CD14-positive monocyte (primary cell): ENCODE measurements around the gene MRPS2. TPM values are rescaled to one million over a fixed set of nuclear protein-coding genes. Genes with fewer than 3 reads are reported as not detected.

Experiments
- DNase-seq, 3 donors: peaks; one replicate each; pipeline ENCODE4 v3.0.0-alpha.2; 2011 to 2022
- H2AFZ ChIP-seq: 2 replicates; pipeline ENCODE4 v1.6.0; 2012; ENCODE audit warnings: mild to moderate bottlenecking, low read depth, low read length, inconsistent platforms; ENCODE audit not compliant: insufficient read depth, poor library complexity, severe bottlenecking
- H3K27ac ChIP-seq, 2 donors: 1 replicate in 1 of 2; 2 replicates in 1 of 2; pipeline ENCODE4 v1.5.1; 2012 to 2013; ENCODE audit warnings: low read length in 2 of 2, control low read depth in 1 of 2, inconsistent platforms in 1 of 2, low read depth in 1 of 2, mild to moderate bottlenecking in 1 of 2
- H3K27me3 ChIP-seq, 2 donors: one replicate each; pipeline versions ENCODE4 v1.6.0 to v1.6.1; 2011 to 2013; ENCODE audit warnings: low read length in 2 of 2; ENCODE audit not compliant: control insufficient read depth in 2 of 2, insufficient read depth in 2 of 2
- H3K36me3 ChIP-seq, 2 donors: replicated peaks in 1 of 2; 1 replicate in 1 of 2; 2 replicates in 1 of 2; pipeline versions ENCODE4 v1.5.1 to v1.6.1; 2012 to 2013; ENCODE audit warnings: low read length in 2 of 2, control low read depth in 1 of 2, inconsistent platforms in 1 of 2, mild to moderate bottlenecking in 1 of 2; ENCODE audit not compliant: insufficient read depth in 2 of 2, control insufficient read depth in 1 of 2
- H3K4me1 ChIP-seq, 2 donors: 1 replicate in 1 of 2; 2 replicates in 1 of 2; pipeline versions ENCODE4 v1.5.1 to v1.6.1; 2012 to 2013; ENCODE audit warnings: low read length in 2 of 2, control low read depth in 1 of 2, inconsistent platforms in 1 of 2, mild to moderate bottlenecking in 1 of 2, moderate library complexity in 1 of 2; ENCODE audit not compliant: insufficient read depth in 2 of 2, control insufficient read depth in 1 of 2
- H3K4me2 ChIP-seq: replicated peaks from 2 replicates; pipeline ENCODE3; 2012; ENCODE audit warnings: low read length, moderate library complexity, mild to moderate bottlenecking; ENCODE audit not compliant: poor library complexity, severe bottlenecking; ENCODE audit errors: extremely low read depth
- H3K4me3 ChIP-seq, 3 experiments: fragments of 200-600 bp in 1 of 3; sonication (generic) in 1 of 3; replicated peaks in 1 of 3; 1 replicate in 2 of 3; 2 replicates in 1 of 3; pipeline ENCODE4 v1.5.1; 2011 to 2013; ENCODE audit warnings: low read length in 3 of 3, mild to moderate bottlenecking in 3 of 3, control low read depth in 2 of 3, low read depth in 2 of 3, inconsistent platforms in 1 of 3, moderate library complexity in 1 of 3
- H3K79me2 ChIP-seq: 2 replicates; pipeline ENCODE4 v1.6.0; 2012; ENCODE audit warnings: mild to moderate bottlenecking, control low read depth, inconsistent platforms, low read length, moderate library complexity; ENCODE audit not compliant: insufficient read depth
- H3K9ac ChIP-seq: 2 replicates; pipeline ENCODE4 v1.6.0; 2017; ENCODE audit warnings: low read length, mild to moderate bottlenecking; ENCODE audit not compliant: insufficient read depth, poor library complexity, severe bottlenecking
- H3K9me3 ChIP-seq, 2 donors: replicated peaks in 1 of 2; 1 replicate in 1 of 2; 2 replicates in 1 of 2; pipeline versions ENCODE4 v1.5.1 to v1.6.1; 2012 to 2013; ENCODE audit warnings: low read length in 2 of 2, control low read depth in 1 of 2; ENCODE audit not compliant: control insufficient read depth in 1 of 2, insufficient read depth in 1 of 2
- H4K20me1 ChIP-seq: 2 replicates; pipeline ENCODE4 v1.6.0; 2012; ENCODE audit warnings: mild to moderate bottlenecking, low read length, control low read depth, moderate library complexity; ENCODE audit not compliant: insufficient read depth
- H3K27ac Mint-ChIP-seq, 7 donors: one replicate each; pipeline ENCODE4 v1.8.0; 2020; ENCODE audit warnings: mild to moderate bottlenecking in 7 of 7, mixed read lengths in 7 of 7, moderate library complexity in 6 of 7, inconsistent platforms in 2 of 7
- H3K27me3 Mint-ChIP-seq, 3 donors: one replicate each; pipeline ENCODE4 v1.8.0; 2021 to 2022; ENCODE audit warnings: low read depth in 3 of 3, mild to moderate bottlenecking in 3 of 3, mixed read lengths in 3 of 3, moderate library complexity in 3 of 3, inconsistent platforms in 1 of 3
- H3K36me3 Mint-ChIP-seq, 2 donors: one replicate each; pipeline ENCODE4 v1.8.0; 2020; ENCODE audit warnings: mixed read lengths in 2 of 2, inconsistent platforms in 1 of 2, mild to moderate bottlenecking in 1 of 2
- H3K4me1 Mint-ChIP-seq: one replicate; pipeline ENCODE4 v1.8.0; 2020; ENCODE audit warnings: mild to moderate bottlenecking, mixed read lengths
- H3K4me3 Mint-ChIP-seq, 2 donors: one replicate each; pipeline ENCODE4 v1.8.0; 2020; ENCODE audit warnings: mild to moderate bottlenecking in 2 of 2, mixed read lengths in 2 of 2, moderate library complexity in 1 of 2
- H3K9me3 Mint-ChIP-seq, 7 donors: one replicate each; pipeline ENCODE4 v1.8.0; 2020 to 2022; ENCODE audit warnings: mixed read lengths in 7 of 7, mild to moderate bottlenecking in 6 of 7, moderate library complexity in 6 of 7, inconsistent platforms in 2 of 7
- CTCF ChIP-seq: fragments of 200-600 bp; IDR thresholded peaks from one replicate; pipeline ENCODE4 v1.8.0; 2022; ENCODE audit warnings: antibody characterized with exemption, mild to moderate bottlenecking
- WGBS: methylation state at CpG from one replicate; pipeline ENCODE4 v1.1.5; 2013; ENCODE audit warnings: missing lambda C conversion rate; ENCODE audit not compliant: insufficient coverage; 5-methylcytosine and 5-hydroxymethylcytosine counted together
- intact Hi-C, 2 donors: fragments of 100-400 bp; cut with micrococcal nuclease; formaldehyde crosslinking; loops; one replicate each; pipeline versions ENCODE4 v1.15.0 to v1.15.1; 2023
- polyA plus RNA-seq, 3 donors: library from polyadenylated mRNA; depleted of rRNA in 1 of 3; unstranded in 2 of 3; stranded (reverse) in 1 of 3; fragments of 300-500 nt in 2 of 3; fragments of >200 nt in 1 of 3; fragmentation: Illumina TruSeq in 2 of 3; gene quantifications; 1 replicate in 2 of 3; 2 replicates in 1 of 3; pipeline ENCODE4 v1.2.3, GENCODE V29; 2012 to 2021

The MRPS2 gene
- polyA plus RNA-seq, 3 donors, result 27.9 to 54.4 (median 30.2) TPM

- peak overlapping the region in 5 of 7 donors; percentile 41 to 87 (median 72) for H3K27ac Mint-ChIP-seq
- intact Hi-C loops, result no loop called here
Observed at GRCh38 chr9:135501261-135502167, 1.0 kb downstream of the MRPS2 start.

More at GRCh38 chr9:135501261-135502167, 1.0 kb downstream of the MRPS2 start:
- Histone ChIP-seq H3K9ac (peak overlapping the region; percentile 82), H4K20me1 (peaks cover 31% of the 10 kb centered on the region), H3K9me3 (no peaks in the 10 kb centered on the region), H2AFZ (peak overlapping the region; percentile 92), H3K27me3 (peaks cover 0 to 5% of the 10 kb centered on the region in 2 donors), H3K4me2 (peak overlapping the region; percentile 99), H3K27ac (peak overlapping the region in 1 of 2 donors; percentile 80), H3K4me1 (peaks cover 22 to 30% of the 10 kb centered on the region in 2 donors), H3K4me3 (peak overlapping the region; percentile 65 to 98 (median 80)), H3K36me3 (peaks cover 17 to 33% of the 10 kb centered on the region in 2 donors), H3K79me2 (peaks cover 11% of the 10 kb centered on the region)
- Mint-ChIP-seq H3K36me3 (peaks cover 22 to 39% of the 10 kb centered on the region in 2 donors), H3K9me3 (no peaks in the 10 kb centered on the region), H3K4me1 (peaks cover 21% of the 10 kb centered on the region), H3K27me3 (peaks cover 3 to 16% (median 13%) of the 10 kb centered on the region in 3 donors), H3K4me3 (peak overlapping the region; percentile 71 to 88)
- TF ChIP-seq CTCF, result no peak
- DNase-seq, result peak in 2 of 3 donors; percentile 36 to 46
- WGBS, result 55% methylated on average over 36 of the region's 38 CpGs
